ENCODE measurements around the gene PHC2. TPM values are rescaled to one million over a fixed set of nuclear protein-coding genes. Genes with fewer than 3 reads are reported as not detected.
A peak's percentile ranks its signal among the peaks of the same experiment; 100 is the strongest.

The PHC2 gene
- total and polyA plus RNA-seq, 9 of the 15 experiments (the other 6 are each of a cell fraction or from before 2014, with no cell fraction given): 3.1 to 67.6 (median 34.6) TPM

GRCh38 chr1:33456502-33456886 lies 25.6 kb upstream of the PHC2 start:
- no peaks in the 10 kb centered on the region for H3K79me2 ChIP-seq (ENCODE audit: control insufficient read depth, insufficient read depth, low read length)
- ATAC-seq (peak; percentile 42; the same call in 2 of the 3 replicates), DNase-seq (ENCODE audit: extremely low read depth in 1 of 4, low spot score in 3 of 4) (peak in 2 of 4 experiments; percentile 21 to 45), FAIRE-seq (no peak)
- in situ Hi-C loops (cut with MboI): loop anchor here (10.0 kb wide), 1 partner anchor 162 kb away; no protein-coding TSS in a partner anchor
- H3K9me3 ChIP-seq (replicated peaks; ENCODE audit: control insufficient read depth, insufficient read depth, low read depth, low read length): no peaks in the 10 kb centered on the region
- H3K9me1 ChIP-seq (ENCODE audit: control insufficient read depth, insufficient read depth, low read length): no peaks in the 10 kb centered on the region
- H4K20me1 ChIP-seq (replicated peaks; ENCODE audit: control insufficient read depth, insufficient read depth, low read length): no peaks in the 10 kb centered on the region; the same call in 1 of the 2 replicates
- H3K27me3 ChIP-seq (ENCODE audit: control insufficient read depth in 2 of 2, insufficient read depth in 2 of 2, low read length in 2 of 2): peaks cover 11 to 27% of the 10 kb centered on the region in 2 experiments; a peak in 3 of 5 replicates
- WGBS (ENCODE audit: insufficient coverage, low coverage, missing lambda C conversion rate): 5% methylated on average over 6 of the region's 6 CpGs
- H3K4me1 ChIP-seq (replicated peaks in 1 of 2; ENCODE audit: control insufficient read depth in 2 of 2, insufficient read depth in 2 of 2, low read length in 2 of 2): peaks cover 0 to 4% of the 10 kb centered on the region in 2 experiments; a peak in 1 of 5 replicates
- H3K9ac ChIP-seq (ENCODE audit: insufficient read depth in 1 of 2, low read depth in 2 of 2, low read length in 2 of 2): no peak overlapping the region
- no TSS peak for BruUV-seq (replicated peaks)
- H3K27ac ChIP-seq (ENCODE audit: extremely low read depth, low read depth, low read length): no peak overlapping the region
- no peaks in the 10 kb centered on the region for H3K36me3 ChIP-seq (ENCODE audit: control insufficient read depth, insufficient read depth, low read length)
- no peak overlapping the region for H3K4me2 ChIP-seq (ENCODE audit: insufficient read depth, low read length)
- no peak overlapping the region for H2AFZ ChIP-seq (ENCODE audit: low read depth, low read length)
- intact Hi-C loops (cut with micrococcal nuclease): loop anchor here (5.0 kb wide), 1 partner anchor 84 kb away; no protein-coding TSS in a partner anchor
- ChIA-PET POLR2A (interaction anchor here (0.9 kb wide), 1 partner anchor 16 kb away, joined by 3 read pairs; no protein-coding TSS in a partner anchor), CTCF (ENCODE audit: low intra/inter-chr PET ratio) (interaction anchor here (0.7 to 1.2 kb wide), 3 partner anchors 82 to 161 kb away, joined by 3 to 10 read pairs (median 5); no protein-coding TSS in a partner anchor)
- H3K4me3 ChIP-seq: no peak overlapping the region
- TF ChIP-seq NR1H2 (CRISPR knock-in tag; IDR thresholded peaks at IDR 0.05) (no peak), ZBTB17 (CRISPR knock-in tag; IDR thresholded peaks at IDR 0.05) (no peak), BRCA1 (IDR thresholded peaks at IDR 0.05) (no peak), BRCA1 (CRISPR knock-in tag; IDR thresholded peaks at IDR 0.05) (no peak), ZKSCAN8 (CRISPR knock-in tag; IDR thresholded peaks at IDR 0.05) (peak; percentile 42; the same call in 1 of the 2 replicates), JUND (IDR thresholded peaks at IDR 0.05; ENCODE audit: borderline replicate concordance, low read depth, low read length) (peak; percentile 58; the same call in 1 of the 2 replicates), JUND (tag; IDR thresholded peaks at IDR 0.05; ENCODE audit: borderline replicate concordance, low read depth, low read length) (peak; percentile 14; the same call in 1 of the 3 replicates), CHD2 (IDR thresholded peaks at IDR 0.05; ENCODE audit: low read depth, low read length) (no peak), NR2C1 (IDR thresholded peaks at IDR 0.05) (no peak), NR2C1 (tag; IDR thresholded peaks at IDR 0.05) (no peak), CCNT2 (IDR thresholded peaks at IDR 0.05; ENCODE audit: borderline replicate concordance, extremely low read depth, insufficient read length, low read depth, low read length) (no peak), DEAF1 (CRISPR knock-in tag; IDR thresholded peaks at IDR 0.05) (no peak), TCF3 (CRISPR knock-in tag; IDR thresholded peaks at IDR 0.05) (peak; percentile 43), NEUROD1 (IDR thresholded peaks at IDR 0.05; ENCODE audit: borderline replicate concordance, low read depth, low read length, partially characterized antibody) (no peak), RAD51 (IDR thresholded peaks at IDR 0.05; ENCODE audit: borderline replicate concordance, low read depth) (no peak), DACH1 (IDR thresholded peaks at IDR 0.05; ENCODE audit: partially characterized antibody) (no peak), KLF1 (tag; IDR thresholded peaks at IDR 0.05) (no peak), ZNF766 (CRISPR knock-in tag; conservative IDR thresholded peaks at IDR 0.05) (no peak), NR3C1 (CRISPR knock-in tag; IDR thresholded peaks at IDR 0.05) (no peak)
- TF ChIP-seq, protein P1, sequence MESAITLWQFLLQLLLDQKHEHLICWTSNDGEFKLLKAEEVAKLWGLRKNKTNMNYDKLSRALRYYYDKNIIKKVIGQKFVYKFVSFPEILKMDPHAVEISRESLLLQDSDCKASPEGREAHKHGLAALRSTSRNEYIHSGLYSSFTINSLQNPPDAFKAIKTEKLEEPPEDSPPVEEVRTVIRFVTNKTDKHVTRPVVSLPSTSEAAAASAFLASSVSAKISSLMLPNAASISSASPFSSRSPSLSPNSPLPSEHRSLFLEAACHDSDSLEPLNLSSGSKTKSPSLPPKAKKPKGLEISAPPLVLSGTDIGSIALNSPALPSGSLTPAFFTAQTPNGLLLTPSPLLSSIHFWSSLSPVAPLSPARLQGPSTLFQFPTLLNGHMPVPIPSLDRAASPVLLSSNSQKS (CRISPR knock-in tag; IDR thresholded peaks at IDR 0.05): no peak
- TF ChIP-seq, protein P2, sequence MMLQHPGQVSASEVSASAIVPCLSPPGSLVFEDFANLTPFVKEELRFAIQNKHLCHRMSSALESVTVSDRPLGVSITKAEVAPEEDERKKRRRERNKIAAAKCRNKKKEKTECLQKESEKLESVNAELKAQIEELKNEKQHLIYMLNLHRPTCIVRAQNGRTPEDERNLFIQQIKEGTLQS (IDR thresholded peaks at IDR 0.05): peak; percentile 64
- TF ChIP-seq, protein P2 (CRISPR knock-in tag; conservative IDR thresholded peaks at IDR 0.05): 0 out of 2 replicates have a peak, but pooled peaks have one; percentile 42

All from K562 (cell line).